PC-3 (cell line): ENCODE results near the gene SRSF12. TPM values are rescaled to one million over a fixed set of nuclear protein-coding genes. Genes with fewer than 3 reads are reported as not detected.

ENCODE experiments used
- ATAC-seq: fragments of 200-7000 bp; cut with Tn5 transposase; 2 replicates; pipeline ENCODE4 v1.9.1; 2020; ENCODE audit warnings: mild to moderate bottlenecking, moderate library complexity
- BruUV-seq: library from RNA; stranded (reverse); fragments of 400-500 nt; replicated peaks from 2 replicates; lab custom pipeline; 2021; lab: Mats Ljungman, UMichigan
- CTCF ChIA-PET: fragments of 300-600 bp; sonication (Branson Sonifier 250); formaldehyde crosslinking; loops from one replicate; lab custom pipeline; 2022; ENCODE audit warnings: antibody characterized with exemption; lab: Charles Lee
- POLR2A ChIA-PET: fragments of 300-600 bp; sonication (Branson Sonifier 250); formaldehyde crosslinking; loops from one replicate; lab custom pipeline; 2022; ENCODE audit warnings: antibody characterized with exemption; ENCODE audit not compliant: unreplicated experiment; lab: Charles Lee
- DNase-seq: peaks from one replicate; pipeline ENCODE4 v3.0.0-alpha.2; 2015
- H2AFZ ChIP-seq: fragments of 300-600 bp; sonication (generic); 2 replicates; pipeline ENCODE4 v1.6.0; 2016; ENCODE audit warnings: antibody characterized with exemption, low read length
- H3F3A ChIP-seq: fragments of 300-600 bp; sonication (generic); one replicate; pipeline ENCODE4 v1.6.0; 2017; ENCODE audit warnings: antibody characterized with exemption, low read length, control low read depth, mild to moderate bottlenecking; ENCODE audit not compliant: unreplicated experiment
- H3K27ac ChIP-seq: fragments of 300-600 bp; sonication (generic); 2 replicates; pipeline ENCODE4 v1.5.1; 2016; ENCODE audit warnings: mild to moderate bottlenecking, low read length
- H3K27me3 ChIP-seq: fragments of 300-600 bp; sonication (generic); 2 replicates; pipeline ENCODE4 v1.6.1; 2016; ENCODE audit warnings: low read length, mixed read lengths
- H3K36me3 ChIP-seq: fragments of 300-600 bp; sonication (generic); 2 replicates; pipeline ENCODE4 v1.6.1; 2016; ENCODE audit warnings: low read depth, mixed run types, low read length, mixed read lengths
- H3K4me1 ChIP-seq: fragments of 300-600 bp; sonication (generic); 2 replicates; pipeline ENCODE4 v1.5.1; 2016; ENCODE audit warnings: low read length; ENCODE audit not compliant: insufficient read depth
- H3K4me2 ChIP-seq: fragments of 300-600 bp; sonication (generic); 2 replicates; pipeline ENCODE4 v1.6.0; 2016; ENCODE audit warnings: low read length
- H3K4me3 ChIP-seq: fragments of 300-600 bp; sonication (generic); 2 replicates; pipeline ENCODE4 v1.5.1; 2016; ENCODE audit warnings: mild to moderate bottlenecking, low read length, mixed read lengths
- H3K79me2 ChIP-seq: fragments of 300-600 bp; sonication (generic); 2 replicates; pipeline ENCODE4 v1.6.1; 2017; ENCODE audit warnings: low read length, mixed read lengths
- H3K9ac ChIP-seq: fragments of 300-600 bp; sonication (generic); 2 replicates; pipeline ENCODE4 v1.6.0; 2016; ENCODE audit warnings: mild to moderate bottlenecking, low read length
- H3K9me2 ChIP-seq: fragments of 300-600 bp; sonication (generic); replicated peaks from 2 replicates; pipeline ENCODE4 v1.6.1; 2016; ENCODE audit warnings: mixed run types, low read length, mixed read lengths
- H3K9me3 ChIP-seq: fragments of 300-600 bp; sonication (generic); 2 replicates; pipeline ENCODE4 v1.6.1; 2016; ENCODE audit warnings: low read length, mixed read lengths
- H4K20me1 ChIP-seq: fragments of 300-600 bp; sonication (generic); 2 replicates; pipeline ENCODE4 v1.6.1; 2016; ENCODE audit warnings: low read length, mixed read lengths
- EZH2 ChIP-seq: fragments of 300-600 bp; sonication (generic); IDR thresholded peaks from one replicate; pipeline ENCODE4 v1.6.1; 2017; ENCODE audit warnings: antibody characterized with exemption, mild to moderate bottlenecking, low read length; ENCODE audit not compliant: unreplicated experiment
- EZH2phosphoT487 ChIP-seq: fragments of 300-600 bp; sonication (generic); IDR thresholded peaks from 2 replicates; pipeline ENCODE4 v1.6.1; 2018; ENCODE audit warnings: mild to moderate bottlenecking, antibody characterized with exemption, low read length, borderline replicate concordance
- intact Hi-C: fragments of 100-400 bp; cut with micrococcal nuclease; formaldehyde crosslinking; loops from 2 replicates; pipeline ENCODE4 v1.9.0; 2023
- total RNA-seq: library from RNA; depleted of rRNA; stranded (reverse); fragments of >200 nt; gene quantifications from 2 replicates; pipeline ENCODE4 v1.2.3, GENCODE V29; 2014
- TF ChIP-seq, protein P1 (sequence below): fragments of 300-600 bp; sonication (generic); conservative IDR thresholded peaks from 2 replicates; pipeline ENCODE4 v1.5.1; 2017; ENCODE audit warnings: antibody characterized with exemption, low read depth, mild to moderate bottlenecking, low read length

The SRSF12 gene
- total RNA-seq, 1 experiment from 2014 or later: not detected

DNA sequence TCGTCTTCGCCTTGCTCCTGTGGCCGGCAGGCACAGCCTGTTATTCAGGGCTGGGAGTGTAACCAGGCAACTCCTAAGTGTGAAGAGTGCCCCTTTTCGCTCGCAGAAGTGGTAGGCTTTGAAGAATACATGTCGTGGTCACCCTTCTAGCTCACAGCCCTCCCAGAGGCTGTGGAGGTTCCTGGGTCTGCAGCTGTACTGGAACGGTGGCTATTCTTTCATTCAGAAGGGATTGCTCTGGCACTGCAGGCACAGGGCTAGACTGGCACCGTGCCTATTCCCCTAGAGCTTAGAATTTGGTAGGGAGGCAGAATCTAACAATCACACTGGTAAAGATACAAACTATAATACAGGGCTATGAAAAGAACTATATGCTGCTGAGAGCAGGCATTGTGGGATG is 1.1 kb upstream of the SRSF12 start:
- Histone ChIP-seq H4K20me1 (no peaks in the 10 kb centered on the region), H3K4me1 (peaks cover 9% of the 10 kb centered on the region; the same call in 1 of the 2 replicates), H3F3A (no peaks in the 10 kb centered on the region), H2AFZ (no peak overlapping the region), H3K9me2 (no peaks in the 10 kb centered on the region), H3K27me3 (no peaks in the 10 kb centered on the region), H3K79me2 (no peaks in the 10 kb centered on the region), H3K4me2 (no peak overlapping the region), H3K36me3 (no peaks in the 10 kb centered on the region; the same call in 1 of the 2 replicates), H3K9ac (no peak overlapping the region), H3K9me3 (no peaks in the 10 kb centered on the region), H3K4me3 (no peak overlapping the region), H3K27ac (no peak overlapping the region)
- TF ChIP-seq, protein P1, sequence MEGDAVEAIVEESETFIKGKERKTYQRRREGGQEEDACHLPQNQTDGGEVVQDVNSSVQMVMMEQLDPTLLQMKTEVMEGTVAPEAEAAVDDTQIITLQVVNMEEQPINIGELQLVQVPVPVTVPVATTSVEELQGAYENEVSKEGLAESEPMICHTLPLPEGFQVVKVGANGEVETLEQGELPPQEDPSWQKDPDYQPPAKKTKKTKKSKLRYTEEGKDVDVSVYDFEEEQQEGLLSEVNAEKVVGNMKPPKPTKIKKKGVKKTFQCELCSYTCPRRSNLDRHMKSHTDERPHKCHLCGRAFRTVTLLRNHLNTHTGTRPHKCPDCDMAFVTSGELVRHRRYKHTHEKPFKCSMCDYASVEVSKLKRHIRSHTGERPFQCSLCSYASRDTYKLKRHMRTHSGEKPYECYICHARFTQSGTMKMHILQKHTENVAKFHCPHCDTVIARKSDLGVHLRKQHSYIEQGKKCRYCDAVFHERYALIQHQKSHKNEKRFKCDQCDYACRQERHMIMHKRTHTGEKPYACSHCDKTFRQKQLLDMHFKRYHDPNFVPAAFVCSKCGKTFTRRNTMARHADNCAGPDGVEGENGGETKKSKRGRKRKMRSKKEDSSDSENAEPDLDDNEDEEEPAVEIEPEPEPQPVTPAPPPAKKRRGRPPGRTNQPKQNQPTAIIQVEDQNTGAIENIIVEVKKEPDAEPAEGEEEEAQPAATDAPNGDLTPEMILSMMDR: no peak
- TF ChIP-seq EZH2: no peak
- TF ChIP-seq EZH2phosphoT487: no peak
- no TSS peak for BruUV-seq
- CTCF ChIA-PET: interaction anchor here (0.6 to 1.1 kb wide), 2 partner anchors 136 to 234 kb away, joined by 3 read pairs; no protein-coding TSS in a partner anchor
- POLR2A ChIA-PET: no interaction called here
- intact Hi-C loops: no loop called here
- DNase-seq (no peak), ATAC-seq (no peak)

DNA sequence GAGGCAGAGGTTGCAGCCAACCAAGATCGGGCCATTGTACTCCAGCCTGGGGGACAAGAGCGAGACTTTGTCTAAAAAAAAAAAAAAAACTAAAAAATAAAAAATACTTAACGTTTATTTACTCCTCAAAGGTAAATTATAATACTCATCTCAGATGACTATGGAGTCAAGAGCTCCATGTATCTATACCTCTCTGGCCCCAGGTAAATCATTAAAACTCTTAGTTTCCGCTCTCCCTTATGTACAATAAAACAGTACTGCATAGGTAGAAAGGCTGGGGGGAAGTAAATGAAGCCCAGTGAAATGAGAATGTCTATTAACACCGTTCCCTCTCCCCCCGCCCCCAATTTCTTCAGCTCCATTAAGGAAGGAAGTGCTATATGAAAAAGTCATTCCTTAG is 1.2 kb downstream of the SRSF12 start:
- Histone ChIP-seq H3K27ac (no peak overlapping the region), H2AFZ (peak overlapping the region; percentile 84), H3K9me3 (no peaks in the 10 kb centered on the region), H3K9me2 (no peaks in the 10 kb centered on the region), H3K36me3 (no peaks in the 10 kb centered on the region), H3F3A (no peaks in the 10 kb centered on the region), H3K4me2 (peak overlapping the region; percentile 89), H3K27me3 (no peaks in the 10 kb centered on the region), H3K4me3 (peak overlapping the region; percentile 70), H3K4me1 (peaks cover 9% of the 10 kb centered on the region; the same call in 1 of the 2 replicates), H3K9ac (no peak overlapping the region), H3K79me2 (no peaks in the 10 kb centered on the region), H4K20me1 (no peaks in the 10 kb centered on the region)
- ChIA-PET CTCF (no interaction called here), POLR2A (no interaction called here)
- no TSS peak for BruUV-seq
- ATAC-seq (no peak), DNase-seq (no peak)
- intact Hi-C loops: no loop called here
- TF ChIP-seq EZH2: no peak
- TF ChIP-seq, protein P1: no peak
- TF ChIP-seq EZH2phosphoT487: no peak

DNA sequence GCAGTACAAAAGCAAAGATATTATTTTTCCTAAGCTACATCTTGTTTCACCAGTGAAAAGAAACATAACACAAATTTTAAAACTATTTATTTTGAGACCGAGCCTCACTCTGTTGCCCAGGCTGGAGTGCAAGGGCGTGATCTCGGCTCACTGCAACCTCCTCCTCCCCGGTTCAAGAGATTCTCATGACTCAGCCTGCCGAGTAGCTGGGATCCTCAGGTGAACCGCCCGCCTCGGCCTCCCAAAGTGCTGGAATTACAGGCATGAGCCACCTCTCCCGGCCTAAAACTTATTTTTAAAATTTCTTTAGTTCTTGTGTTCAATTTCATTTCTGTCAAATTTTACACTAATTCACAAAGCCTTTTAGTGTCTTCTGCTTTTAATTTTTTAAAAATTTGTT is 5.9 kb downstream of the SRSF12 start:
- no peak overlapping the region for H3K27ac ChIP-seq
- ChIA-PET POLR2A (no interaction called here), CTCF (no interaction called here)
- H3F3A ChIP-seq: no peaks in the 10 kb centered on the region
- H3K36me3 ChIP-seq: no peaks in the 10 kb centered on the region
- H3K4me1 ChIP-seq: 0 out of 2 replicates have a peak, but pooled peaks cover 1% of the 10 kb centered on the region
- no peak overlapping the region for H3K4me3 ChIP-seq
- intact Hi-C loops: no loop called here
- TF ChIP-seq EZH2phosphoT487 (no peak), EZH2 (no peak)
- TF ChIP-seq, protein P1: no peak
- ATAC-seq (no peak), DNase-seq (no peak)
- no peak overlapping the region for H3K4me2 ChIP-seq
- BruUV-seq: no TSS peak
- no peak overlapping the region for H3K9ac ChIP-seq
- H2AFZ ChIP-seq: no peak overlapping the region
- no peaks in the 10 kb centered on the region for H3K9me3 ChIP-seq
- H4K20me1 ChIP-seq: no peaks in the 10 kb centered on the region
- no peaks in the 10 kb centered on the region for H3K79me2 ChIP-seq
- no peaks in the 10 kb centered on the region for H3K9me2 ChIP-seq
- no peaks in the 10 kb centered on the region for H3K27me3 ChIP-seq
